Epithelial cell of proximal tubule (primary cell): ENCODE results near the gene TMEM165. TPM values are rescaled to one million over a fixed set of nuclear protein-coding genes. Genes with fewer than 3 reads are reported as not detected.

Experiments used
- DNase-seq: peaks from one replicate; pipeline ENCODE4 v3.0.0-alpha.2; 2011; ENCODE audit warnings: low read depth
- H3K4me3 ChIP-seq: 2 replicates; pipeline ENCODE4 v1.5.1; 2011; ENCODE audit warnings: low read depth, mild to moderate bottlenecking, low read length
- total RNA-seq: library from RNA; depleted of rRNA; stranded (reverse); fragments of >200 nt; gene quantifications from 2 replicates; pipeline ENCODE4 v1.2.3, GENCODE V29; 2015
- TF ChIP-seq, protein P1 (sequence below): conservative IDR thresholded peaks from 2 replicates; pipeline ENCODE4 v1.5.1; 2012; ENCODE audit warnings: low read depth, mild to moderate bottlenecking, low read length

TMEM165 gene
- total RNA-seq, 1 donor from 2014 or later: 122 TPM

DNA sequence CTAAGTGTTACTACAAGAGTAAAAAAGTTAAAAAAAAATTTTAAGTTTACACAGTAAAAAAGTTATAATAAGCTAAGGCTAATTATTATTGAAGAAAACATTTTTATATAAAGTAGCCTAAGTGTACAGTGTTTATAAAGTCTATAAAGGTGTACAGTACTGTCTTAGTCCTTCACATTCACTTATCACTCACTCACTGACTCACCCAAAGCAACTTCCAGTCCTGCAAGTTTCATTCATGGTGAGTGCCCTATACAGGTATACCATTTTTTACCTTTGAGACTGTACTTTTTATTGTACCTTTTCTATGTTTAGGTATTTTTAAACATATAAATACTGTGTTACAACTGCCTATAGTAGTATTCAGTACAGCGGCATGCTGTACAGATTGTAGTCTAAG lies 74.2 kb downstream of the TMEM165 start:
- TF ChIP-seq, protein P1, sequence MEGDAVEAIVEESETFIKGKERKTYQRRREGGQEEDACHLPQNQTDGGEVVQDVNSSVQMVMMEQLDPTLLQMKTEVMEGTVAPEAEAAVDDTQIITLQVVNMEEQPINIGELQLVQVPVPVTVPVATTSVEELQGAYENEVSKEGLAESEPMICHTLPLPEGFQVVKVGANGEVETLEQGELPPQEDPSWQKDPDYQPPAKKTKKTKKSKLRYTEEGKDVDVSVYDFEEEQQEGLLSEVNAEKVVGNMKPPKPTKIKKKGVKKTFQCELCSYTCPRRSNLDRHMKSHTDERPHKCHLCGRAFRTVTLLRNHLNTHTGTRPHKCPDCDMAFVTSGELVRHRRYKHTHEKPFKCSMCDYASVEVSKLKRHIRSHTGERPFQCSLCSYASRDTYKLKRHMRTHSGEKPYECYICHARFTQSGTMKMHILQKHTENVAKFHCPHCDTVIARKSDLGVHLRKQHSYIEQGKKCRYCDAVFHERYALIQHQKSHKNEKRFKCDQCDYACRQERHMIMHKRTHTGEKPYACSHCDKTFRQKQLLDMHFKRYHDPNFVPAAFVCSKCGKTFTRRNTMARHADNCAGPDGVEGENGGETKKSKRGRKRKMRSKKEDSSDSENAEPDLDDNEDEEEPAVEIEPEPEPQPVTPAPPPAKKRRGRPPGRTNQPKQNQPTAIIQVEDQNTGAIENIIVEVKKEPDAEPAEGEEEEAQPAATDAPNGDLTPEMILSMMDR: no peak
- no peak overlapping the region for H3K4me3 ChIP-seq
- DNase-seq: no peak

Other genes starting within 250 kb of the TMEM165 start
- gene SRD5A3, start 49.7 kb upstream of the TMEM165 start, total RNA-seq: 9.7 and 15.3 TPM in 2 replicates
- gene CLOCK, start 151.0 kb downstream of the TMEM165 start, total RNA-seq: 9.2 and 12.7 TPM in 2 replicates
- not detected in 2 replicates for gene PDCL2, start 196.3 kb downstream of the TMEM165 start, total RNA-seq
- 8.2 and 22.5 TPM in 2 replicates for gene NMU, start 240.3 kb downstream of the TMEM165 start, total RNA-seq